K562 (cell line): ENCODE data around the gene FCGR3B. TPM values are rescaled to one million over a fixed set of nuclear protein-coding genes. Genes with fewer than 3 reads are reported as not detected.
"Not testable (repeated sequence)": the region's sequence is repeated elsewhere in the genome, so short reads cannot be mapped to it uniquely, and the experiment has no call there.

Source experiments
- ADNP ChIP-seq: fragments of 200-800 bp; sonication (Bioruptor generic); IDR thresholded peaks from 2 replicates; pipeline ENCODE4 v1.6.1; 2016; ENCODE audit warnings: missing genetic modification characterization, missing compliant biosample characterization
- BRD4 ChIP-seq: fragments of 200-600 bp; sonication (generic); IDR thresholded peaks from 2 replicates; pipeline ENCODE4 v1.6.1; 2017; ENCODE audit warnings: inconsistent platforms
- CHD1 ChIP-seq: fragments of 200-600 bp; sonication (generic); IDR thresholded peaks from one replicate; pipeline ENCODE4 v1.6.1; 2012; ENCODE audit warnings: mild to moderate bottlenecking, moderate library complexity, low read length, inconsistent platforms
- ESRRA ChIP-seq: fragments of 450-650 bp; IDR thresholded peaks from 2 replicates; pipeline ENCODE4 v1.6.1; 2014; ENCODE audit warnings: low read depth, mild to moderate bottlenecking, moderate library complexity, borderline replicate concordance
- FOXM1 ChIP-seq, 2 experiments: fragments of 450-650 bp in 1 of 2; sonication (generic) in 1 of 2; formaldehyde crosslinking in 1 of 2; IDR thresholded peaks; 2 replicates each; pipeline versions ENCODE4 v1.6.1 to v1.9.0; 2017 to 2022; ENCODE audit warnings: low read depth in 2 of 2, mild to moderate bottlenecking in 2 of 2, missing genetic modification reagents in 1 of 2, moderate library complexity in 1 of 2
- MAFK ChIP-seq: IDR thresholded peaks from 2 replicates; pipeline ENCODE4 v1.6.1; 2011; ENCODE audit warnings: low read length, improper control_type of control experiment
- MNT ChIP-seq, 2 experiments: fragments of 450-650 bp; conservative IDR thresholded peaks; 2 replicates each; pipeline ENCODE4 v1.6.1; 2017; ENCODE audit warnings: mild to moderate bottlenecking in 2 of 2, moderate library complexity in 2 of 2
- NFRKB ChIP-seq: fragments of 450-650 bp; IDR thresholded peaks from 2 replicates; pipeline ENCODE4 v1.6.1; 2016; ENCODE audit warnings: low read depth
- SMAD4 ChIP-seq: fragments of 250-450 bp; sonication (Bioruptor Pico); conservative IDR thresholded peaks from 2 replicates; pipeline ENCODE4 v1.8.0; 2021; ENCODE audit warnings: inconsistent platforms, mild to moderate bottlenecking, moderate library complexity
- TEAD4 ChIP-seq, 2 experiments: sonication (generic) in 1 of 2; formaldehyde crosslinking in 1 of 2; IDR thresholded peaks; 2 replicates each; pipeline versions ENCODE4 v1.6.1 to v1.8.0; 2012 to 2022; ENCODE audit warnings: borderline replicate concordance in 1 of 2, inconsistent platforms in 1 of 2, low read length in 1 of 2, mild to moderate bottlenecking in 1 of 2, missing genetic modification reagents in 1 of 2
- TFAP4 ChIP-seq: sonication (generic); formaldehyde crosslinking; IDR thresholded peaks from 2 replicates; pipeline ENCODE4 v1.8.0; 2022; ENCODE audit warnings: missing genetic modification reagents, mild to moderate bottlenecking, moderate library complexity, borderline replicate concordance
- ZBTB1 ChIP-seq: sonication (generic); formaldehyde crosslinking; IDR thresholded peaks from 2 replicates; pipeline ENCODE4 v1.8.1; 2023; ENCODE audit warnings: missing genetic modification reagents, low read depth, mild to moderate bottlenecking, borderline replicate concordance
- ZBTB11 ChIP-seq, 3 experiments: fragments of 200-800 bp in 1 of 3; fragments of 250-450 bp in 1 of 3; fragments of 450-650 bp in 1 of 3; sonication (Bioruptor Pico) in 1 of 3; sonication (Bioruptor generic) in 1 of 3; formaldehyde crosslinking in 1 of 3; IDR thresholded peaks; 2 replicates each; pipeline versions ENCODE4 v1.6.1 to v1.8.0; 2016 to 2022; ENCODE audit warnings: mild to moderate bottlenecking in 2 of 3, missing genetic modification characterization in 2 of 3, missing compliant biosample characterization in 1 of 3, moderate library complexity in 1 of 3
- polyA plus RNA-seq, 8 experiments: library from polyadenylated mRNA; depleted of rRNA in 4 of 8; stranded (reverse) in 5 of 8; unstranded in 3 of 8; fragments of >200 nt; fragmentation: Nextera tagmentation in 2 of 8; fragmentation: Illumina TruSeq in 1 of 8; extraction: Ambion mirVana in 2 of 8; extraction: Trizol in 1 of 8; gene quantifications; 2 replicates each; pipeline versions ENCODE4 v1.2.1 to v1.2.3, GENCODE V29; 2011 to 2014; ENCODE audit warnings: inconsistent platforms in 1 of 8, missing spikeins in 1 of 8
- total RNA-seq, 7 experiments: library from RNA; depleted of rRNA in 6 of 7; stranded (reverse); fragments of >200 nt in 6 of 7; fragmentation: Illumina TruSeq in 2 of 7; extraction: Trizol in 2 of 7; gene quantifications; 2 replicates each; pipeline versions ENCODE4 v1.2.1 to v1.2.3, GENCODE V29; 2011 to 2021; ENCODE audit warnings: low replicate concordance in 1 of 7

Gene FCGR3B
- total and polyA plus RNA-seq, 9 of the 15 experiments (the other 6 are each of a cell fraction or from before 2014, with no cell fraction given): 0.18 to 1.1 (median 0.40) TPM

- TF ChIP-seq ZBTB11 (CRISPR knock-in tag; IDR thresholded peaks at IDR 0.05) (peak in 1 of 3 experiments; percentile 40; a peak in 1 of 6 replicates), NFRKB (peak; percentile 88; the same call in 1 of the 2 replicates), ESRRA (peak; percentile 28; the same call in 1 of the 2 replicates), SMAD4 (peak; percentile 46; the same call in 1 of the 2 replicates), BRD4 (peak; percentile 98), MNT (conservative IDR thresholded peaks at IDR 0.05) (peak in 1 of 2 experiments; percentile 26; a peak in 3 of 4 replicates), TEAD4 (IDR thresholded peaks at IDR 0.05; ENCODE audit: low read length) (peak; percentile 81), ZBTB1 (CRISPR knock-in tag) (0 out of 2 replicates have a peak, but pooled peaks have one; percentile 35), CHD1 (peak; percentile 94), MAFK (peak; percentile 88), ADNP (tag) (peak; percentile 93), FOXM1 (IDR thresholded peaks at IDR 0.05; ENCODE audit: low read depth) (peak; percentile 45; the same call in 1 of the 2 replicates), FOXM1 (CRISPR knock-in tag; IDR thresholded peaks at IDR 0.05; ENCODE audit: low read depth) (0 out of 2 replicates have a peak, but pooled peaks have one; percentile 33), TFAP4 (peak; percentile 57; the same call in 1 of the 2 replicates)
- not testable (repeated sequence) for TF ChIP-seq TEAD4 (CRISPR knock-in tag; IDR thresholded peaks at IDR 0.05; ENCODE audit: borderline replicate concordance)
Measured at GRCh38 chr1:161621181-161622000, 9.6 kb downstream of the FCGR3B start (continued).
